Thoracic aorta (tissue), 2 donors: ENCODE measurements around the gene IL31. TPM values are rescaled to one million over a fixed set of nuclear protein-coding genes. Genes with fewer than 3 reads are reported as not detected.
A peak's percentile ranks its signal among the peaks of the same experiment; 100 is the strongest.

Experiments
- ATAC-seq: fragments of 150-250 bp; one replicate; pipeline ENCODE4 v1.8.0; 2017; ENCODE audit warnings: low read depth; ENCODE audit not compliant: insufficient number of reproducible peaks, low FRiP score
- DNase-seq: peaks from one replicate; pipeline ENCODE4 v3.0.0-alpha.2; 2020; ENCODE audit warnings: low spot score
- H3K27ac ChIP-seq, 2 donors: fragments of 200-600 bp; sonication (generic); 1 replicate in 1 of 2; 2 replicates in 1 of 2; pipeline ENCODE4 v1.5.1; 2016; ENCODE audit warnings: mild to moderate bottlenecking in 2 of 2, moderate library complexity in 2 of 2
- H3K27me3 ChIP-seq: fragments of 200-600 bp; sonication (generic); replicated peaks from 2 replicates; pipeline ENCODE4 v1.6.0; 2016; ENCODE audit warnings: mild to moderate bottlenecking; ENCODE audit not compliant: insufficient read depth
- H3K36me3 ChIP-seq: fragments of 200-600 bp; sonication (generic); one replicate; pipeline ENCODE4 v1.5.1; 2016
- H3K4me1 ChIP-seq, 2 donors: fragments of 200-600 bp; sonication (generic); 1 replicate in 1 of 2; 2 replicates in 1 of 2; pipeline versions ENCODE4 v1.5.1 to v1.6.0; 2016; ENCODE audit warnings: low read depth in 2 of 2, mild to moderate bottlenecking in 1 of 2; ENCODE audit not compliant: control insufficient read depth in 1 of 2
- H3K4me3 ChIP-seq: fragments of 200-600 bp; sonication (generic); 2 replicates; pipeline ENCODE4 v1.5.1; 2016; ENCODE audit warnings: mild to moderate bottlenecking
- H3K9me3 ChIP-seq: fragments of 200-600 bp; sonication (generic); 2 replicates; pipeline ENCODE4 v1.5.1; 2016
- total RNA-seq, 2 donors: library from RNA; depleted of rRNA; stranded (reverse); fragments of >200 nt; gene quantifications; one replicate each; pipeline versions ENCODE4 v1.1.0 to v1.2.3, GENCODE V29; 2016
- TF ChIP-seq, protein P1 (sequence below): fragments of 200-600 bp; sonication (generic); IDR thresholded peaks from one replicate; pipeline ENCODE4 v1.5.1; 2019; ENCODE audit warnings: antibody characterized with exemption

IL31 gene
- total RNA-seq, 2 donors from 2014 or later: not detected

DNA sequence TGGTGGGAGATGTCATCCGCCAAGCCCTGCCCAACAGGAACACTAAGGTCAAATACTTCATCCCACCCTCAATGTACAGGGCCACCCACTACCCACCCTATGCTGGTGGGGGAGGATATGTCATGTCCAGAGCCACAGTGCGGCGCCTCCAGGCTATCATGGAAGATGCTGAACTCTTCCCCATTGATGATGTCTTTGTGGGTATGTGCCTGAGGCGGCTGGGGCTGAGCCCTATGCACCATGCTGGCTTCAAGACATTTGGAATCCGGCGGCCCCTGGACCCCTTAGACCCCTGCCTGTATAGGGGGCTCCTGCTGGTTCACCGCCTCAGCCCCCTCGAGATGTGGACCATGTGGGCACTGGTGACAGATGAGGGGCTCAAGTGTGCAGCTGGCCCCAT is 33.0 kb upstream of the IL31 start:
- ATAC-seq: no peak
- H3K4me1 ChIP-seq: peaks cover 8 to 12% of the 10 kb centered on the region in 2 donors
- no peak overlapping the region for H3K27ac ChIP-seq
- peaks cover 22% of the 10 kb centered on the region for H3K36me3 ChIP-seq
- no peak overlapping the region for H3K4me3 ChIP-seq
- TF ChIP-seq, protein P1, sequence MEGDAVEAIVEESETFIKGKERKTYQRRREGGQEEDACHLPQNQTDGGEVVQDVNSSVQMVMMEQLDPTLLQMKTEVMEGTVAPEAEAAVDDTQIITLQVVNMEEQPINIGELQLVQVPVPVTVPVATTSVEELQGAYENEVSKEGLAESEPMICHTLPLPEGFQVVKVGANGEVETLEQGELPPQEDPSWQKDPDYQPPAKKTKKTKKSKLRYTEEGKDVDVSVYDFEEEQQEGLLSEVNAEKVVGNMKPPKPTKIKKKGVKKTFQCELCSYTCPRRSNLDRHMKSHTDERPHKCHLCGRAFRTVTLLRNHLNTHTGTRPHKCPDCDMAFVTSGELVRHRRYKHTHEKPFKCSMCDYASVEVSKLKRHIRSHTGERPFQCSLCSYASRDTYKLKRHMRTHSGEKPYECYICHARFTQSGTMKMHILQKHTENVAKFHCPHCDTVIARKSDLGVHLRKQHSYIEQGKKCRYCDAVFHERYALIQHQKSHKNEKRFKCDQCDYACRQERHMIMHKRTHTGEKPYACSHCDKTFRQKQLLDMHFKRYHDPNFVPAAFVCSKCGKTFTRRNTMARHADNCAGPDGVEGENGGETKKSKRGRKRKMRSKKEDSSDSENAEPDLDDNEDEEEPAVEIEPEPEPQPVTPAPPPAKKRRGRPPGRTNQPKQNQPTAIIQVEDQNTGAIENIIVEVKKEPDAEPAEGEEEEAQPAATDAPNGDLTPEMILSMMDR: no peak
- H3K27me3 ChIP-seq: no peaks in the 10 kb centered on the region
- DNase-seq: no peak
- no peaks in the 10 kb centered on the region for H3K9me3 ChIP-seq

DNA sequence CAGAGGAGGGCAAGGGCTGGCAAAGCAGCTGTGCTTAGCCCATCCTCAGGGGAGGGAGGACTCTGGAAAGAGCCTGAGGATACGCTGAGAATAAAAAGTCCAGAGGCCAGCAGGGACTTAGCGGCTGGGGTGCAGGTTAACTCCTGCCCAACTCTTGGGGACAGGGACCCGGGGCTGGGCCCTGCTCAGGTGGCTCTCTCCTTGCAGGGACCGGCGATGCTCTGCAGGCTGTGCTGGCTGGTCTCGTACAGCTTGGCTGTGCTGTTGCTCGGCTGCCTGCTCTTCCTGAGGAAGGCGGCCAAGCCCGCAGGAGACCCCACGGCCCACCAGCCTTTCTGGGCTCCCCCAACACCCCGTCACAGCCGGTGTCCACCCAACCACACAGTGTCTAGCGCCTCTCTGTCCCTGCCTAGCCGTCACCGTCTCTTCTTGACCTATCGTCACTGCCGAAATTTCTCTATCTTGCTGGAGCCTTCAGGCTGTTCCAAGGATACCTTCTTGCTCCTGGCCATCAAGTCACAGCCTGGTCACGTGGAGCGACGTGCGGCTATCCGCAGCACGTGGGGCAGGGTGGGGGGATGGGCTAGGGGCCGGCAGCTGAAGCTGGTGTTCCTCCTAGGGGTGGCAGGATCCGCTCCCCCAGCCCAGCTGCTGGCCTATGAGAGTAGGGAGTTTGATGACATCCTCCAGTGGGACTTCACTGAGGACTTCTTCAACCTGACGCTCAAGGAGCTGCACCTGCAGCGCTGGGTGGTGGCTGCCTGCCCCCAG is 32.3 kb upstream of the IL31 start:
- Histone ChIP-seq H3K4me1 (peaks cover 8 to 12% of the 10 kb centered on the region in 2 donors), H3K9me3 (no peaks in the 10 kb centered on the region), H3K27me3 (no peaks in the 10 kb centered on the region), H3K36me3 (peaks cover 17% of the 10 kb centered on the region), H3K4me3 (no peak overlapping the region), H3K27ac (no peak overlapping the region)
- TF ChIP-seq, protein P1: no peak
- no peak for DNase-seq
- ATAC-seq: no peak

DNA sequence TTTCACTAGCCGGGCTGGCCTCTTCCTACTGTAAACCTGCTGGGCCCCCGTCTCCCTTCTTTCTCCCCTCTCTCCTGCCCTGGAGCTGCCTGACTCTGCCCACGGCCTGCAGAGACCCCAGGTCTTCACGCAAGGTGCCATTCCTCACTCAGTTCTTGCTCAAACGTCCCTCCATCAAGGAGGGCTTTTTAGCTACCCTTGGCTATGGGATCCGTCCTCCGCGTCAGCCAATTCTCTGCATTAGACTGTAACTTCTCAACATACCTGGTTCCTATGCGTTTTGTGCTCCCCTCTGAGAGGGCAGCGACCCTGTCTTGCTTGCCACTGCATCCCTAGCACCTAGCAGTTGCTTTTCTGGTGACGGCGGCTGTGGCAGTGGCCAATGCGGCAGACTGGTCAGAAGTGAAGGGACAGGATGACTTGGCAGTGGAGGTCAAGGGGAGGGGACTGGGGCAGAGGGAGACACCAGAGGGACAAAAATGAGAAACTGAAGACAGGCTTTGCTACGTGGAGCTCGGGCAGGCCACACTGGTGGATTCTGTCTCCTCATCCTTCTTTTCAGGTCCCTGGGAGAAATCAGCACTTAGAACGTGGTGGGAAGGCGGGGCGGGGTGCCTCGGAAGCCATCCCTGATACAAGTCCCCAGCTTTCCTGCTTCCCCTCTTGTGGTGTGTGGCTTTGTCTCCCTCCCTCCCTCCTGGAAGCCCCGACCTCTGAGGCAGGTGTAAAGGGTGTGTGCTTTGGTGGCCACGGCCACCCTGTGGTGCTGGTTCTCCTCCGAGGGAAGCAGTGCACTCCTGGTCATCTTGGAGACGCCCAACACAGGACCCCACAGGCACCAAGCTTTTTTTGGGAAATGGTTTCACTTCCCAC is 31.3 kb upstream of the IL31 start:
- TF ChIP-seq, protein P1: no peak
- H3K27me3 ChIP-seq: no peaks in the 10 kb centered on the region
- H3K36me3 ChIP-seq: peaks cover 15% of the 10 kb centered on the region
- peaks cover 8 to 12% of the 10 kb centered on the region in 2 donors for H3K4me1 ChIP-seq
- H3K27ac ChIP-seq: no peak overlapping the region
- DNase-seq (no peak), ATAC-seq (peak; percentile 32)
- H3K9me3 ChIP-seq: no peaks in the 10 kb centered on the region
- H3K4me3 ChIP-seq: no peak overlapping the region

DNA sequence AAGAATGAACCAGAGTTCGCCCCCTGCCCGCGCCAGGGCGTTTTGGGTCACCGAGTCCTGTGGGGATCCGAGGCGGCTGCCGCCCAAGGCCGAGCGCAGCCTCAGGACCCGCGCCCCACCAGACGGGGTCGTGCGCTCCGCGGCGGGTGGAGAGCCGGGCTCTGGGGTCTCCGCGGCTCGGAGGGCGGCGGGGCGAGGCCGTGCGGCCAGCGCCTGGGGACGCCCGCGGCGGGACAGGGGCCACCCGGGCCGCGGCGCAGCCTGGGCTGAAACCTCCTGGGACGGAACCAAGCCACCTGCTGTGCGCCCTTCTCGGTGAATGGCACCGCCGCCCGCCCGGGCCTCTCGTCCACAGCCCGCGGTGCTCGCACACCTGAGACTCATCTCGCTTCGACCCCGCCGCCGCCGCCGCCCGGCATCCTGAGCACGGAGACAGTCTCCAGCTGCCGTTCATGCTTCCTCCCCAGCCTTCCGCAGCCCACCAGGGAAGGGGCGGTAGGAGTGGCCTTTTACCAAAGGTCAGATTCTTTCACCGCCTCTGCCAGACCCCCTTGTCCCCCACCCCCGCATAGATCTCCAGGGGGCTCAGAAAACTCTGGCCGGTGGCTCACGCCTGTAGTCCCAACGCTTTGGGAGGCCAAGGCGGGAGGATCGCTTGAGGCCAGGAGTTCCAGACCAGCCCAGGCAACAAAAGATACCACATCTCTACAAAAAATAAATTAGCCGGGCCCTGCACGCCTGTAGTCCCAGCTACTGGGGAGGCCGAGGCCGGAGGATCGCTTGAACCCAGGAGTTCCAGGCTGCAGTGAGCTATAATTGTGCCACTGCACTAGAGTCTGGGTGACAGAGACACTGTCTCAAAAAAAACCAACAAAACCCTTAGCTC is 30.4 kb upstream of the IL31 start:
- Histone ChIP-seq H3K4me3 (peak overlapping the region; percentile 79), H3K36me3 (peaks cover 11% of the 10 kb centered on the region), H3K27ac (no peak overlapping the region), H3K27me3 (no peaks in the 10 kb centered on the region), H3K4me1 (peaks cover 8 to 12% of the 10 kb centered on the region in 2 donors), H3K9me3 (no peaks in the 10 kb centered on the region)
- ATAC-seq (no peak), DNase-seq (no peak)
- TF ChIP-seq, protein P1: no peak
